Cardiac fibroblast (primary cell): ENCODE measurements around the gene SEPTIN5.
A peak's percentile ranks its signal among the peaks of the same experiment; 100 is the strongest.

ENCODE experiments used
- DNase-seq, 2 donors: peaks; one replicate each; pipeline versions ENCODE4 v3.0.0 to v3.0.0-alpha.2; 2010; ENCODE audit warnings: low read depth in 2 of 2
- H3K4me3 ChIP-seq, 2 donors: replicated peaks in 1 of 2; 1 replicate in 1 of 2; 2 replicates in 1 of 2; pipeline ENCODE4 v1.5.1; 2011; ENCODE audit warnings: low read depth in 2 of 2, low read length in 2 of 2, mild to moderate bottlenecking in 2 of 2, moderate library complexity in 1 of 2
- TF ChIP-seq, protein P1 (sequence below): IDR thresholded peaks from one replicate; pipeline ENCODE4 v1.5.1; 2011; ENCODE audit warnings: low read depth, mild to moderate bottlenecking, low read length, inconsistent platforms

The SEPTIN5 gene

DNA sequence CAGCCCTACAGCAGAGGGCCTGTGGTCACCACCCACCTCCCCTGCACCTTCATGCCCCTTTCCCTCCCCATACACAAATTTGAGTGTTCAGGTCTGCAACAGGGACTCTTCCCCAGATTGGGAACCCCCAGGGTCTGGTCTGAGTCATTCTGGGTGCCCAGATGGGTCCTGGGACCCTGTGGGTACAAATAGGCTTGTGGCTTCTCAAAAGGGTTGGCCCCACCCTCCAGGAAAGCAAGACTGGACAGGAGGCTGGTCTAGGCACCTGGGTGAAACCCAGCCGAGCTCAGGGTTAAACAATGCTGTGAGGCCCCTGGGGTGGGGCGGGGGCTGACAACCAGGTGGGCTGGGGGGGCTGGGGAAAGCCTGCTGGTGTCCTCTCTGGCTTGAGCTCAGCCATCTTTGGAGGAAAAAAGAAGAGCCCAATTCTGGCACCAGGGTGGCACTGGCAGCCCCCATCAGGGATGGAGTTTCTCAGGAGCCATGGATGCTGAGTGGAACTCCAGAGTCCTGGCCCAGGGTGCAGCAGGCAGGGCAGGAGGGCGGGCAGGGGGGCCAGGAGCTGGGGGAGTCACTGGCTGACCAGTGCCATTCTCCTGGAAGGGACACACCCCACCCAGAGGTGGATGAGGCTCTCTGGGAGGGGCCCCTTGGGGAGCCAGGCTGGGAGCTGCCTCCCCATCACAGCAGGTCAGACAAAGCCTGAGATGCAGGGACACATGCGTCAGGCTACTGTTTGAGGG lies 1.1 kb downstream of the SEPTIN5 start:
- no peak for DNase-seq
- H3K4me3 ChIP-seq, result peak overlapping the region; percentile 51 to 62
- TF ChIP-seq, protein P1, sequence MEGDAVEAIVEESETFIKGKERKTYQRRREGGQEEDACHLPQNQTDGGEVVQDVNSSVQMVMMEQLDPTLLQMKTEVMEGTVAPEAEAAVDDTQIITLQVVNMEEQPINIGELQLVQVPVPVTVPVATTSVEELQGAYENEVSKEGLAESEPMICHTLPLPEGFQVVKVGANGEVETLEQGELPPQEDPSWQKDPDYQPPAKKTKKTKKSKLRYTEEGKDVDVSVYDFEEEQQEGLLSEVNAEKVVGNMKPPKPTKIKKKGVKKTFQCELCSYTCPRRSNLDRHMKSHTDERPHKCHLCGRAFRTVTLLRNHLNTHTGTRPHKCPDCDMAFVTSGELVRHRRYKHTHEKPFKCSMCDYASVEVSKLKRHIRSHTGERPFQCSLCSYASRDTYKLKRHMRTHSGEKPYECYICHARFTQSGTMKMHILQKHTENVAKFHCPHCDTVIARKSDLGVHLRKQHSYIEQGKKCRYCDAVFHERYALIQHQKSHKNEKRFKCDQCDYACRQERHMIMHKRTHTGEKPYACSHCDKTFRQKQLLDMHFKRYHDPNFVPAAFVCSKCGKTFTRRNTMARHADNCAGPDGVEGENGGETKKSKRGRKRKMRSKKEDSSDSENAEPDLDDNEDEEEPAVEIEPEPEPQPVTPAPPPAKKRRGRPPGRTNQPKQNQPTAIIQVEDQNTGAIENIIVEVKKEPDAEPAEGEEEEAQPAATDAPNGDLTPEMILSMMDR, result no peak

DNA sequence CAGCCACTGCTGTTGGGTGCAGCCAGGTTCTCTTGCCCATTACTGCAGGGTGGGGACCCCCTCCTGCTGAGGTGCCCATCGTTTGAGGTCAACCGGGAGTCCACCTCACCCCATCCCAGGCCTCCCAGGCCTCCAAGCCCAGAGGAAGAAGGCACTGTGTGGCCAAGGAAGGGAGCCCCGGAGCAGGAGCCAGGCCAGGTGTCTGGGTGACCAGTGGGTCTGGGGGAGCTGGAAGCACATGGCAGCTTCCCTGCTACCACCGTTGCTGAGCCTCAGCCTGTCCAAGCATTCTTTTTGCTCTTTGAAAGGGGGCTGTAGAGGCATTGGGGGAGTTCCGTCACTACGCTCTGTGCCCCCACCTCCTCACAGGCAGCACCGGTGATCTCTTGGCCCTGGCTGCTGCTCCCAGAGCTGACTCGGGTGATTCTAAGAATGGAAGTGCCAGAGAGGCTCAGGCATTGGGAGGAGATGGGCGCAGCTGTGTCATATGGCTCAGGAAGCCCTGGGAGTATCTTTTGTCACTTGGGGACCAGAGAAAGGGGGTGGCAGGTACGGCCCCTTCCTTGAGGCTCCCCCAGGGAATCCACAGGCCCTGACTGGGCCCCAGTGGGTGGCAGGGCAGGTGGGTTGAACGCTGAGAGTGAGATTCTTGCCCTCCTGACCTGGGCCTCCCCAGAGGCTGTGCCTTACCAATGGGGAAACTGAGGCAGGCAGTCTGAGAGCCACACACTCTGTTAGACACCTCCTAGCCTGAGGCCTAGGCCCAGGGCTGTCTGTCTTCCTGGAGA lies 1.9 kb downstream of the SEPTIN5 start:
- DNase-seq, result no peak
- no peak overlapping the region for H3K4me3 ChIP-seq
- TF ChIP-seq, protein P1, result no peak

- DNase-seq, result no peak
- no peak overlapping the region for H3K4me3 ChIP-seq
- TF ChIP-seq, protein P1, result no peak
Measured at GRCh38 chr22:19716829-19717105, 2.5 kb downstream of the SEPTIN5 start.

DNA sequence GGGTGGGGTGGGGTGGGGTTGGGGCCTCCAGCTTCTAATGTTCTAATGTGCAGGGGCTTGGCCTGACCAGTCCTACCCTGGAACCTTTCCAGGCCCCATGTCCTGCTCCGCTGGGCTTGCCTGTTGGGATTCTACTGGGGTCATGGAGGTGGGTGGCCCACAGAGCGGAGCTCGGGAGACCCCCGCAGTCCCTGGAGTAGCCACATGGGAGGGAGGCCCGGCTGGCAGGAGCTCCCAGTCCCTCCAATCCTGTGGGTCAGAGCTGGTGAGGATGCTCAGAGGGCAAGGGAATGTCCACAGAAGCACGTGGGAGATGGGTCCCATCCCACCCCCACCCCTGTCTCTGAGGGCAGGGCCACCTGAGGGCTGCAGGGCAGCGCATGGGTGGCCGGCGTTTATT lies 2.9 kb downstream of the SEPTIN5 start:
- no peak overlapping the region for H3K4me3 ChIP-seq
- TF ChIP-seq, protein P1, result no peak
- no peak for DNase-seq

DNA sequence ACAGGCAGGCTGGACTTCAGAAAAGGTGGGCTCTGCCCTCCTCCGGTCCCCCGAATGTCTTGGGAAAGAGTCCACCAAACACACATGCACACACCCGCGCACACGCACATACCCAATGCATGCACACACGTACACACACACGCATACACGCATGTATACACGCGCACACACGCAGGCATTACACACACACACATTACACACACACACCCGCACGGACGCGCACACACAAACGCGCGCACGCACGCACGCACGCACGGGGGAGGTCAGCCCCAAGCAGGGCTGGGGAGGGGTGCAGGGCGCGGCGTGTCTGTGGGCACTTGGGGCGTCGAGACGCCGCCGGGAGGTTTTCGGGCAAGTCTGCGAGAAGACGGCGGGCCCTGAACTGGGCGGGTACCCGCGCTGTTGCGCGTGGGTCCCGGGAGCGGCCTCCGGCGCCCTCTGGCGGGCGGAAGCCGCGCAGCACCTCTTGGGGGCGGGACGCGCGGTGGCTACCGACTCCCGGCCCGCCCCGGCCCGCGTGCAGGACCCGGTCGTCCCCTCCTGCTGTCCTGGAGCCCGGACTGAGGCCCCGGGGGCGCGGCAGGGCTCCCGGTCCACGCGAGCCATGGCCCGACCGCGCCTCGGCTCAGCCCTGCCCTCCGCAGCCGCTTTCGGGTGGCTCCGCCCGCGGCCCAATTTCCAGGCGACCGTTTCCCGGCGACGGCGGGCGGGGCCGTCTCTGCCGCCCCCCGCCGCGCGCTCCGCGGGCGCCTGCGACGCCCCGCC lies 3.6 kb downstream of the SEPTIN5 start:
- H3K4me3 ChIP-seq, result peak overlapping the region; percentile 55 to 59
- TF ChIP-seq, protein P1, result peak; percentile 47
- peak; percentile 63 to 72 for DNase-seq

DNA sequence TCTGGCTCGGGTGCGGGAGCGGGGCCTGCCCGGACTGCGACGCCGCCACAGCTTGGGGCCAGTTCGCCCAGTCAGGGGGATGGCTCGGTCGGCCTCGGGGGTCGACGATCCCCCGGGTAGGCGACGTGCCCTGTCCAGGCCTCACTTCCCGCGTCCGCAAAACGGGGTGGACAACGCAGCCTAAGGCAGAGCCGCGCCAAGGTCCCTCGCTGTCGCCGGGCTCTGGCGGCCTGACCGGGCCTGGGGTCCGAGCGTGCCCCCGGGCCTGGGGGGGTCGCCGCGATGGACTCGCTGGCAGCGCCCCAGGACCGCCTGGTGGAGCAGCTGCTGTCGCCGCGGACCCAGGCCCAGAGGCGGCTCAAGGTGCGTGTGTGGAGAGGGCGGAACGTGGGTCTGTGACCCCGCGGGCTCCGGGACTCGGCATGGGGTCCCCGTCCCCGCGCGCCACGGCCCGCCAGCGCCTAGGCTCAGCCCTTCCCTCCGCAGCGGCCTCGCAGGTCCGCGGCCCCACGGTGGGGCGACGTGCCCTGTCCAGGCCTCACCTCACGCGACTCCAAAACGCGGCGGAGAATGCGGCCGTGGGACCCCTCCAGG lies 4.2 kb downstream of the SEPTIN5 start:
- H3K4me3 ChIP-seq, result peak overlapping the region; percentile 55 to 59
- TF ChIP-seq, protein P1, result no peak
- no peak for DNase-seq
